ENCODE results near the gene AMFR.

DNA sequence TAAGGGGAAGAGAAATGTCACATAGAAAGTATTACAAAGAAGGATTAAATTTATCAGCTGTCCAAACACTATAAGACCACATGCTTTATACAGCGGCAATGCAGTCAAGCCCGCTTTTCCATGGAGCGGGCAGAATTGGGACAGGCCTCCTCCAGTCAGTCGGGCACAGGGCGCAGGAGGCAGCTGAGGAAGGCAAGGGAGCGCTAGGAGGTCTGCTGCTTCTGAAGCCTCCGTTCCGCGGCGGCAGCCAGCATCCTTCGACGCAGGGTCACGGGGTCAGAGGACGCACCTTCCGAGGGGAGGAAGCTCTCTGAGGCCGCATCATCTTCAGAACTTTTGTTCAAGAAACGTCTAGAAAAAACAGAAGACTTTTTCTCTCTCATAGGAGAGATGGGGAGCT lies 62.6 kb downstream of the AMFR start:
- TF ChIP-seq, protein P1, sequence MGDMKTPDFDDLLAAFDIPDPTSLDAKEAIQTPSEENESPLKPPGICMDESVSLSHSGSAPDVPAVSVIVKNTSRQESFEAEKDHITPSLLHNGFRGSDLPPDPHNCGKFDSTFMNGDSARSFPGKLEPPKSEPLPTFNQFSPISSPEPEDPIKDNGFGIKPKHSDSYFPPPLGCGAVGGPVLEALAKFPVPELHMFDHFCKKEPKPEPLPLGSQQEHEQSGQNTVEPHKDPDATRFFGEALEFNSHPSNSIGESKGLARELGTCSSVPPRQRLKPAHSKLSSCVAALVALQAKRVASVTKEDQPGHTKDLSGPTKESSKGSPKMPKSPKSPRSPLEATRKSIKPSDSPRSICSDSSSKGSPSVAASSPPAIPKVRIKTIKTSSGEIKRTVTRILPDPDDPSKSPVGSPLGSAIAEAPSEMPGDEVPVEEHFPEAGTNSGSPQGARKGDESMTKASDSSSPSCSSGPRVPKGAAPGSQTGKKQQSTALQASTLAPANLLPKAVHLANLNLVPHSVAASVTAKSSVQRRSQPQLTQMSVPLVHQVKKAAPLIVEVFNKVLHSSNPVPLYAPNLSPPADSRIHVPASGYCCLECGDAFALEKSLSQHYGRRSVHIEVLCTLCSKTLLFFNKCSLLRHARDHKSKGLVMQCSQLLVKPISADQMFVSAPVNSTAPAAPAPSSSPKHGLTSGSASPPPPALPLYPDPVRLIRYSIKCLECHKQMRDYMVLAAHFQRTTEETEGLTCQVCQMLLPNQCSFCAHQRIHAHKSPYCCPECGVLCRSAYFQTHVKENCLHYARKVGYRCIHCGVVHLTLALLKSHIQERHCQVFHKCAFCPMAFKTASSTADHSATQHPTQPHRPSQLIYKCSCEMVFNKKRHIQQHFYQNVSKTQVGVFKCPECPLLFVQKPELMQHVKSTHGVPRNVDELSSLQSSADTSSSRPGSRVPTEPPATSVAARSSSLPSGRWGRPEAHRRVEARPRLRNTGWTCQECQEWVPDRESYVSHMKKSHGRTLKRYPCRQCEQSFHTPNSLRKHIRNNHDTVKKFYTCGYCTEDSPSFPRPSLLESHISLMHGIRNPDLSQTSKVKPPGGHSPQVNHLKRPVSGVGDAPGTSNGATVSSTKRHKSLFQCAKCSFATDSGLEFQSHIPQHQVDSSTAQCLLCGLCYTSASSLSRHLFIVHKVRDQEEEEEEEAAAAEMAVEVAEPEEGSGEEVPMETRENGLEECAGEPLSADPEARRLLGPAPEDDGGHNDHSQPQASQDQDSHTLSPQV (IDR thresholded peaks at IDR 0.05), result no peak
- TF ChIP-seq, protein P2, sequence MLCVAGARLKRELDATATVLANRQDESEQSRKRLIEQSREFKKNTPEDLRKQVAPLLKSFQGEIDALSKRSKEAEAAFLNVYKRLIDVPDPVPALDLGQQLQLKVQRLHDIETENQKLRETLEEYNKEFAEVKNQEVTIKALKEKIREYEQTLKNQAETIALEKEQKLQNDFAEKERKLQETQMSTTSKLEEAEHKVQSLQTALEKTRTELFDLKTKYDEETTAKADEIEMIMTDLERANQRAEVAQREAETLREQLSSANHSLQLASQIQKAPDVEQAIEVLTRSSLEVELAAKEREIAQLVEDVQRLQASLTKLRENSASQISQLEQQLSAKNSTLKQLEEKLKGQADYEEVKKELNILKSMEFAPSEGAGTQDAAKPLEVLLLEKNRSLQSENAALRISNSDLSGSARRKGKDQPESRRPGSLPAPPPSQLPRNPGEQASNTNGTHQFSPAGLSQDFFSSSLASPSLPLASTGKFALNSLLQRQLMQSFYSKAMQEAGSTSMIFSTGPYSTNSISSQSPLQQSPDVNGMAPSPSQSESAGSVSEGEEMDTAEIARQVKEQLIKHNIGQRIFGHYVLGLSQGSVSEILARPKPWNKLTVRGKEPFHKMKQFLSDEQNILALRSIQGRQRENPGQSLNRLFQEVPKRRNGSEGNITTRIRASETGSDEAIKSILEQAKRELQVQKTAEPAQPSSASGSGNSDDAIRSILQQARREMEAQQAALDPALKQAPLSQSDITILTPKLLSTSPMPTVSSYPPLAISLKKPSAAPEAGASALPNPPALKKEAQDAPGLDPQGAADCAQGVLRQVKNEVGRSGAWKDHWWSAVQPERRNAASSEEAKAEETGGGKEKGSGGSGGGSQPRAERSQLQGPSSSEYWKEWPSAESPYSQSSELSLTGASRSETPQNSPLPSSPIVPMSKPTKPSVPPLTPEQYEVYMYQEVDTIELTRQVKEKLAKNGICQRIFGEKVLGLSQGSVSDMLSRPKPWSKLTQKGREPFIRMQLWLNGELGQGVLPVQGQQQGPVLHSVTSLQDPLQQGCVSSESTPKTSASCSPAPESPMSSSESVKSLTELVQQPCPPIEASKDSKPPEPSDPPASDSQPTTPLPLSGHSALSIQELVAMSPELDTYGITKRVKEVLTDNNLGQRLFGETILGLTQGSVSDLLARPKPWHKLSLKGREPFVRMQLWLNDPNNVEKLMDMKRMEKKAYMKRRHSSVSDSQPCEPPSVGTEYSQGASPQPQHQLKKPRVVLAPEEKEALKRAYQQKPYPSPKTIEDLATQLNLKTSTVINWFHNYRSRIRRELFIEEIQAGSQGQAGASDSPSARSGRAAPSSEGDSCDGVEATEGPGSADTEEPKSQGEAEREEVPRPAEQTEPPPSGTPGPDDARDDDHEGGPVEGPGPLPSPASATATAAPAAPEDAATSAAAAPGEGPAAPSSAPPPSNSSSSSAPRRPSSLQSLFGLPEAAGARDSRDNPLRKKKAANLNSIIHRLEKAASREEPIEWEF (IDR thresholded peaks at IDR 0.05; ENCODE audit: insufficient replicate concordance, low read depth, low read length), result no peak
- TF ChIP-seq, protein P3, sequence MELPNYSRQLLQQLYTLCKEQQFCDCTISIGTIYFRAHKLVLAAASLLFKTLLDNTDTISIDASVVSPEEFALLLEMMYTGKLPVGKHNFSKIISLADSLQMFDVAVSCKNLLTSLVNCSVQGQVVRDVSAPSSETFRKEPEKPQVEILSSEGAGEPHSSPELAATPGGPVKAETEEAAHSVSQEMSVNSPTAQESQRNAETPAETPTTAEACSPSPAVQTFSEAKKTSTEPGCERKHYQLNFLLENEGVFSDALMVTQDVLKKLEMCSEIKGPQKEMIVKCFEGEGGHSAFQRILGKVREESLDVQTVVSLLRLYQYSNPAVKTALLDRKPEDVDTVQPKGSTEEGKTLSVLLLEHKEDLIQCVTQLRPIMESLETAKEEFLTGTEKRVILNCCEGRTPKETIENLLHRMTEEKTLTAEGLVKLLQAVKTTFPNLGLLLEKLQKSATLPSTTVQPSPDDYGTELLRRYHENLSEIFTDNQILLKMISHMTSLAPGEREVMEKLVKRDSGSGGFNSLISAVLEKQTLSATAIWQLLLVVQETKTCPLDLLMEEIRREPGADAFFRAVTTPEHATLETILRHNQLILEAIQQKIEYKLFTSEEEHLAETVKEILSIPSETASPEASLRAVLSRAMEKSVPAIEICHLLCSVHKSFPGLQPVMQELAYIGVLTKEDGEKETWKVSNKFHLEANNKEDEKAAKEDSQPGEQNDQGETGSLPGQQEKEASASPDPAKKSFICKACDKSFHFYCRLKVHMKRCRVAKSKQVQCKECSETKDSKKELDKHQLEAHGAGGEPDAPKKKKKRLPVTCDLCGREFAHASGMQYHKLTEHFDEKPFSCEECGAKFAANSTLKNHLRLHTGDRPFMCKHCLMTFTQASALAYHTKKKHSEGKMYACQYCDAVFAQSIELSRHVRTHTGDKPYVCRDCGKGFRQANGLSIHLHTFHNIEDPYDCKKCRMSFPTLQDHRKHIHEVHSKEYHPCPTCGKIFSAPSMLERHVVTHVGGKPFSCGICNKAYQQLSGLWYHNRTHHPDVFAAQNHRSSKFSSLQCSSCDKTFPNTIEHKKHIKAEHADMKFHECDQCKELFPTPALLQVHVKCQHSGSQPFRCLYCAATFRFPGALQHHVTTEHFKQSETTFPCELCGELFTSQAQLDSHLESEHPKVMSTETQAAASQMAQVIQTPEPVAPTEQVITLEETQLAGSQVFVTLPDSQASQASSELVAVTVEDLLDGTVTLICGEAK (IDR thresholded peaks at IDR 0.05; ENCODE audit: borderline replicate concordance), result no peak
- TF ChIP-seq HCFC1 (IDR thresholded peaks at IDR 0.05; ENCODE audit: low read length) (no peak), TCF12 (IDR thresholded peaks at IDR 0.05; ENCODE audit: low read depth, low read length) (no peak), PML (IDR thresholded peaks at IDR 0.05; ENCODE audit: low read length) (no peak)

Measured in GM12878 (cell line).